Tibial nerve (tissue), 4 donors: ENCODE results near the gene SKIL.
"Not testable (repeated sequence)": the region's sequence is repeated elsewhere in the genome, so short reads cannot be mapped to it uniquely, and the experiment has no call there.

Source experiments
- CTCF ChIP-seq, 5 experiments: fragments of 200-600 bp in 3 of 5; fragments of 450-650 bp in 2 of 5; sonication (generic) in 3 of 5; IDR thresholded peaks; one replicate each; pipeline ENCODE4 v1.5.1; 2016 to 2019; ENCODE audit warnings: antibody characterized with exemption in 5 of 5, mild to moderate bottlenecking in 3 of 5, moderate library complexity in 2 of 5
- EP300 ChIP-seq, 2 donors: sonication (generic); formaldehyde crosslinking; IDR thresholded peaks; one replicate each; pipeline ENCODE4 v1.6.1; 2017; ENCODE audit warnings: antibody characterized with exemption in 2 of 2, mild to moderate bottlenecking in 1 of 2
- POLR2A ChIP-seq, 2 donors: fragments of 450-650 bp; IDR thresholded peaks; one replicate each; pipeline ENCODE4 v1.6.1; 2017; ENCODE audit warnings: antibody characterized with exemption in 2 of 2, mild to moderate bottlenecking in 2 of 2, moderate library complexity in 2 of 2

- not testable (repeated sequence) for TF ChIP-seq CTCF, POLR2A, EP300 (IDR thresholded peaks at IDR 0.05)
Observed at GRCh38 chr3:170343859-170344258, 13.7 kb upstream of the SKIL start.
